Common myeloid progenitor, CD34-positive (primary cell): ENCODE results near the gene BRINP2.

ENCODE experiments used
- CTCF ChIA-PET: fragments of 350-600 bp; sonication (Branson Sonifier 250); formaldehyde crosslinking; loops from one replicate; lab custom pipeline; 2021; ENCODE audit warnings: antibody characterized with exemption; lab: Charles Lee
- POLR2A ChIA-PET: fragments of 350-600 bp; sonication (Branson Sonifier 250); formaldehyde crosslinking; loops from one replicate; lab custom pipeline; 2021; ENCODE audit warnings: antibody characterized with exemption; lab: Charles Lee
- DNase-seq, 3 donors: peaks; one replicate each; pipeline versions ENCODE4 v3.0.0 to v3.0.0-alpha.2; 2013
- H3K27ac ChIP-seq, 2 experiments: 1 replicate in 1 of 2; 2 replicates in 1 of 2; pipeline ENCODE4 v1.7.0; 2013; ENCODE audit warnings: inconsistent platforms in 2 of 2, low read length in 2 of 2, mild to moderate bottlenecking in 2 of 2, low read depth in 1 of 2, moderate library complexity in 1 of 2; ENCODE audit not compliant: severe bottlenecking in 2 of 2, insufficient read depth in 1 of 2, poor library complexity in 1 of 2
- H3K27me3 ChIP-seq, 5 experiments: replicated peaks in 2 of 5; 1 replicate in 3 of 5; 2 replicates in 2 of 5; pipeline versions ENCODE4 v1.6.1 to v1.7.0; 2013; ENCODE audit warnings: low read length in 4 of 5, mild to moderate bottlenecking in 2 of 5, moderate library complexity in 2 of 5, inconsistent platforms in 1 of 5; ENCODE audit not compliant: insufficient read depth in 5 of 5, control insufficient read depth in 4 of 5
- H3K36me3 ChIP-seq, 4 experiments: 1 replicate in 2 of 4; 2 replicates in 2 of 4; pipeline versions ENCODE4 v1.6.1 to v1.7.0; 2013; ENCODE audit warnings: low read length in 3 of 4, control low read depth in 1 of 4, mild to moderate bottlenecking in 1 of 4; ENCODE audit not compliant: control insufficient read depth in 4 of 4, insufficient read depth in 4 of 4
- H3K4me1 ChIP-seq, 4 experiments: 1 replicate in 3 of 4; 2 replicates in 1 of 4; pipeline versions ENCODE4 v1.6.1 to v1.7.1; 2013; ENCODE audit warnings: low read length in 3 of 4, mild to moderate bottlenecking in 3 of 4, control low read depth in 1 of 4, inconsistent platforms in 1 of 4, moderate library complexity in 1 of 4; ENCODE audit not compliant: control insufficient read depth in 4 of 4, insufficient read depth in 4 of 4; ENCODE audit errors: control extremely low read depth in 1 of 4
- H3K4me3 ChIP-seq, 7 experiments: 1 replicate in 4 of 7; 2 replicates in 3 of 7; pipeline versions ENCODE4 v1.5.1 to v1.7.0; 2013; ENCODE audit warnings: mild to moderate bottlenecking in 7 of 7, low read length in 6 of 7, moderate library complexity in 6 of 7, inconsistent platforms in 2 of 7, low read depth in 2 of 7, control low read depth in 1 of 7; ENCODE audit not compliant: insufficient read depth in 4 of 7, control insufficient read depth in 1 of 7; ENCODE audit errors: extremely low read depth in 1 of 7
- H3K9me3 ChIP-seq, 5 experiments: 1 replicate in 4 of 5; 2 replicates in 1 of 5; pipeline versions ENCODE4 v1.6.1 to v1.7.1; 2013; ENCODE audit warnings: low read length in 4 of 5, mild to moderate bottlenecking in 2 of 5, inconsistent platforms in 1 of 5, low read depth in 1 of 5, moderate library complexity in 1 of 5; ENCODE audit not compliant: control insufficient read depth in 4 of 5, insufficient read depth in 2 of 5; ENCODE audit errors: control extremely low read depth in 1 of 5
- WGBS: methylation state at CpG from one replicate; pipeline ENCODE4 v1.1.5; 2013; ENCODE audit not compliant: insufficient coverage; 5-methylcytosine and 5-hydroxymethylcytosine counted together

BRINP2 gene

DNA sequence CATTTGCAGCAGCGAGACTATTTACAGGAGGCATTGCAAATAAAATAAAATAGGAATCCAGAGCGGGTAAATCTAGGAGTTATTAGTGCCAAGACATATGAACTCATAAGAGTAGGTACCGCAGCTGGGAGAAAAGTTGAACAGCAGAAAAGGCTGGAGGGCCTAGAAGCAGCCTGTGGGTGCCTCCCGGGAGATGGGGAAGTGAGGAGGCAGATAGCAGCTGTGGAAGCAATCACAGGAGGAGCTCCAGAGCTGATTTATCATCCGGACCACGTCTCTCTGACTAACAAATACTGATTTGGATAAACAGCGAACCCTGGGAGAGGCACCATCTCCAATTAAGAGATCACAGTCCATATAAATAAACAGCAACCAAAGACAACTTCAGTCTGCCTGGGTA, 64.6 kb downstream of the BRINP2 start:
- no peak overlapping the region for H3K27ac ChIP-seq
- H3K36me3 ChIP-seq, result no peaks in the 10 kb centered on the region
- no peak overlapping the region for H3K4me3 ChIP-seq
- H3K9me3 ChIP-seq, result no peaks in the 10 kb centered on the region
- CTCF ChIA-PET, result no interaction called here
- peaks cover 0 to 2% (median 0%) of the 10 kb centered on the region in 5 experiments for H3K27me3 ChIP-seq
- no peak for DNase-seq
- POLR2A ChIA-PET, result no interaction called here
- 83% methylated on average over 6 of the region's 7 CpGs for WGBS
- H3K4me1 ChIP-seq, result no peaks in the 10 kb centered on the region

DNA sequence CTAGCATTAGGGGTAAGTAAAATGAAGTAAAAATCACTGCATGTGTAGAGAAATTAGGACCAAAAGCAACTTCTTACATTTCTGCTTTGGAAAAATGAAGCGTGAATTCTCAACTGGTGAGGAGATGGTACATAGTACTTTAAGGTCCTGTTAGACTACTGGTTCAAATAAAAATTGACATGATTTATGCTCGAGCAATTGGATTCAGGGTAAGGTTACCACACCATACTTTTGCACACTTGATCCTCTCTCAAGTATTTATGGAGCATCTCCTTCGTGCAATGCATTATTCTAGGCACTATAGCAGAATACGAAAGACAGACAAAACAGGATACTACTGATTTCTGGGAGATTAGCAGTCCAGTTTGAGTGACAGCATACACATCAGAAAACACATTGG, 66.2 kb downstream of the BRINP2 start:
- H3K27me3 ChIP-seq, result peaks cover 0 to 2% (median 0%) of the 10 kb centered on the region in 5 experiments
- 88% methylated on average over 3 of the region's 4 CpGs for WGBS
- no peaks in the 10 kb centered on the region for H3K9me3 ChIP-seq
- H3K4me1 ChIP-seq, result no peaks in the 10 kb centered on the region
- POLR2A ChIA-PET, result no interaction called here
- no peak overlapping the region for H3K4me3 ChIP-seq
- H3K36me3 ChIP-seq, result no peaks in the 10 kb centered on the region
- DNase-seq, result no peak
- CTCF ChIA-PET, result no interaction called here
- no peak overlapping the region for H3K27ac ChIP-seq

DNA sequence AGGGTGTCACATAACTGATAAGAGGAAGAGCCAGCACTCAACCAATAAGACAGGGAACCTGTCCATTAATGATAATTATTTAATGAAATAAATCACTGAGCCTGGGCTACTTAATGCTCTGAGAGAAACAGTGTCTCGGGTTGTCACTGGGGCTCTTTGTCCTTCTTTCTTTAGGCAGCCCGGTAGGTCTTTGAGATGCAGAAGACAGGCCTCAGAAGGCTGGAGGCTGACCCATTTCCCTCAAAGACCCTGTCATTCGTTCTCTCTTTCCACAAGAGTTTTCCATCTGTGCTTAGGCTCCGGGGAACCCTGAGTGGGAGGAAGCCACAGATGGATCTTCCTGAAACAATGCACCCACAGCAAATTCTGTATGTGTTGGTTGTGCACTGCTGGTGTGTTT, 68.2 kb downstream of the BRINP2 start:
- H3K4me1 ChIP-seq, result no peaks in the 10 kb centered on the region
- peaks cover 0 to 2% (median 0%) of the 10 kb centered on the region in 5 experiments for H3K27me3 ChIP-seq
- no peaks in the 10 kb centered on the region for H3K36me3 ChIP-seq
- CTCF ChIA-PET, result no interaction called here
- no peaks in the 10 kb centered on the region for H3K9me3 ChIP-seq
- POLR2A ChIA-PET, result no interaction called here
- H3K4me3 ChIP-seq, result no peak overlapping the region
- no peak for DNase-seq
- H3K27ac ChIP-seq, result no peak overlapping the region
- WGBS, result 64% methylated on average over 4 of the region's 4 CpGs

DNA sequence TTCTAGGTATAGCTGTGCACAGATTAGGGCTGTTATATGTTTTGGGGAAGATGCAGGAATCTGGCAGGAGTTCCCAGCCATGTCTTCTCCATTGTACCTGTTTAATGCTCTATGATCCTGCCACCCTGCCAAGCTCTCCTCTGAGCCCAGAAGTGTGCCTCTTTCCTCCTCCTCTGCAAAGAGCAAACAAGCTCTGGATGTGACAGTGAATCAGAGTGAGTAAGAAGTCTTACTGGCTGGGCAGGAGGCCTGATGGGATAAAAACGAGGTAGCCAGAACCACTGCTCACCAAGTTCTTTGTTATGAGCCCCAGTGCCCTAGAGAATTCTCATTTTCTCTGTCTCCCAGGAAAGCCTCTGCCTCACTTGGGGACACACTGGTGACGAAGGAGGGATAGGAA, 69.0 kb downstream of the BRINP2 start:
- Histone ChIP-seq H3K36me3 (no peaks in the 10 kb centered on the region), H3K27ac (no peak overlapping the region), H3K27me3 (peaks cover 0 to 2% (median 0%) of the 10 kb centered on the region in 5 experiments), H3K9me3 (no peaks in the 10 kb centered on the region), H3K4me3 (no peak overlapping the region), H3K4me1 (no peaks in the 10 kb centered on the region)
- ChIA-PET CTCF (no interaction called here), POLR2A (no interaction called here)
- no peak for DNase-seq
- WGBS, result 100% methylated on average over 2 of the region's 2 CpGs

DNA sequence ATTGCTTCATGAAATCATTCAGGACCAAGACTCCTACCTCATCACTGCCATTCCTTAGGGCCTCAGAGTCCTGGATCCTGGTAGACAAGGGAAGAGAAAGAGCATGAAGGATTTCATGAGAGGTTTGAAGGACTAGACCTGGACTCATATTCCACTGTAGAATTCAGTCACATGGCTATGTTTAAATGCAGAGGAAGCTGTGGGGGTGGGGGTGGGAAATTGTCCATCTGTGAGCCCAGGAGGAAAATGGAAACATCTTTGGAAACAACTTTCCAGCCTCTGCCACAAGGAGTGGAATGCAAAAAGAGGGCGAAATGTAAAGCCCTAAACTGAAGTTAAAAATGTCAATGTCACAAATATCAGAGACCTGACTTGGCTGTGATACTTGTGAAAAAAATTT, 73.0 kb downstream of the BRINP2 start:
- Histone ChIP-seq H3K27ac (no peak overlapping the region), H3K4me3 (no peak overlapping the region), H3K36me3 (no peaks in the 10 kb centered on the region), H3K4me1 (no peaks in the 10 kb centered on the region), H3K9me3 (no peaks in the 10 kb centered on the region), H3K27me3 (peaks cover 0 to 2% (median 0%) of the 10 kb centered on the region in 5 experiments)
- CTCF ChIA-PET, result no interaction called here
- 100% methylated on average over 1 of the region's 1 CpG for WGBS
- POLR2A ChIA-PET, result no interaction called here
- DNase-seq, result no peak

DNA sequence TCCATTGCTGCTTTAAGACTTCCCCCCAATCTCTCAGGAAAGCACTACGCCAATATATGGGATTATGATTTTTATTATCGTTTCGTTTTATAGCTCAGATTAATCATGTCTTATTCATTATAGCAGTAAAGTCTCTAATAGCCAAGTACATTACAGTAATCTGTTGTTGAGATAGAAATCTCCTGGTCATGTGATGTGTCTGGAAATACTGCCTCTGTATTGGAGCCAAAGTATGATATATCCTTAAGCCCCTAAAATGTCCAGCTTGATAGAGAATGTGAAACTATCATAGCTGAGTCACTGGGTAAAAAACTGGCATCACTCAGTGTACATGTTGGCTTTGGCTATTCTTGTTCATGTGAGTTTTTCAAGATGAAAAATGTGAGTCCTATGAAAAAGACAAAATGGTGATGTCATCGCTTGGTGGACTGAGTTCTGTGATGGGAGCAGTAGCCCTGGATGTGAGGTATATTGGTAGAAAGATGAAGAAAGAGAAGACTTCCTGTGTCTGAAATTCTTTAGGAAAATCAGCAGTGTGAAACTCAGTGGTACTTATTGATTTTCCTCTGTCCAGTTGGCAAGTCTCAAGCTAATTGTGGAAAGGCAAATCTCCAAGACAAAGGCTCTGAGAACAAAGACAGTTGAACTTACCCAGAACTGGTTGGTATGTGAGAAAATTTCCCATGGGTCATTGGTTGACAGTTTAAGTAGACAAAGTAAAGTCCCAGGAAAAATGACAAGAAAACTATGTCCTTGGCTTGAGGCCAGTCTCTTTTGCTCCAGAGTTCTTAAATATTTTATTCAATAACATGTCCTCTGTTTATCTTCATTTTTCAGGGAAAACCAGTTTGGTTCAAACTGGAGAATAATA, 76.2 kb downstream of the BRINP2 start:
- POLR2A ChIA-PET, result no interaction called here

DNA sequence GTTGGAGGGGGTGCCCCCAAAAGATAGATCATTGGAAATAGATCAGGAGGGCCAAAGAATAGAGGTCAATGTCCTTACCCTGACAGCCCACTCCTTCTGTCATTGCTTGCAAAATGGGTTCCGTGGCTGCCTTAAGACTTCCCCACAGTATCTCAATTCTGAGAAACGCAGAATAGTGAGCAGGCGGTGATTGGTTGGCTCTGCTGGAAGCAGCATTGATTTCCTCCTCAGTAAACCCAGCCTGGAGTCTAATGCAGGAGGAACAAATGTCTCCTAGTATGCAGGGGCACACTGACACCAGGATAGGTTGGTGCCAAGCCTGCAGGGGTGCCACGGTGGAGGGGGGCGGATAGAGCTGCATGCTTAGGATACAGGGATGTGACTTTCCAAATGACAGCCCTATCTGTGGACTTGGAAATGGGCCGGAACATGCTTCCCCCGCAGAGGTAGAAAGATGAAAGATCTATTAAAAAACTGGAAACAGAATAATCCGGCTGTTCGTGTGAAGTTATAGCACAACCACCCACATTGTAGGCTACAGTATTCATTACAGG, 76.9 kb downstream of the BRINP2 start:
- Histone ChIP-seq H3K27me3 (no peaks in the 10 kb centered on the region), H3K27ac (no peak overlapping the region), H3K4me1 (no peaks in the 10 kb centered on the region), H3K9me3 (no peaks in the 10 kb centered on the region), H3K36me3 (no peaks in the 10 kb centered on the region), H3K4me3 (no peak overlapping the region)
- ChIA-PET POLR2A (no interaction called here), CTCF (no interaction called here)
- DNase-seq, result no peak
- 83% methylated on average over 6 of the region's 9 CpGs for WGBS

More for the DNA sequence above, 76.2 kb downstream of the BRINP2 start:
- Histone ChIP-seq H3K9me3 (no peaks in the 10 kb centered on the region), H3K27ac (no peak overlapping the region), H3K4me3 (no peak overlapping the region), H3K27me3 (no peaks in the 10 kb centered on the region), H3K4me1 (no peaks in the 10 kb centered on the region), H3K36me3 (no peaks in the 10 kb centered on the region)
- CTCF ChIA-PET, result no interaction called here
- no peak for DNase-seq
- 100% methylated on average over 1 of the region's 4 CpGs for WGBS
